OCI-LY3 (cell line): Measurements from ENCODE around the gene JAKMIP2.

Experiments
- CTCF ChIP-seq: fragments of 200-600, 300-600 bp; sonication (generic); IDR thresholded peaks from 2 replicates; pipeline ENCODE4 v1.5.1; 2014; ENCODE audit warnings: antibody characterized with exemption, low read length, low read depth
- EZH2phosphoT487 ChIP-seq: fragments of 200-600 bp; shearing (Covaris generic); IDR thresholded peaks from 2 replicates; pipeline ENCODE4 v1.6.1; 2018; ENCODE audit warnings: antibody characterized with exemption, mixed run types, low read depth

GRCh38 chr5:147661541-147661940, 121.0 kb downstream of the JAKMIP2 start:
- no peak for TF ChIP-seq CTCF
- no peak for TF ChIP-seq EZH2phosphoT487
